Peyer's patch (tissue), 4 donors: Measurements from ENCODE around the gene CTDNEP1. TPM values are rescaled to one million over a fixed set of nuclear protein-coding genes. Genes with fewer than 3 reads are reported as not detected.

ENCODE experiments used
- DNase-seq, 3 donors: peaks; one replicate each; pipeline ENCODE4 v3.0.0-alpha.2; 2017 to 2019
- H3K27ac ChIP-seq, 4 donors: fragments of 200-600 bp; sonication (generic); one replicate each; pipeline ENCODE4 v1.5.1; 2016 to 2019
- H3K27me3 ChIP-seq, 2 donors: fragments of 200-600 bp; sonication (generic); one replicate each; pipeline ENCODE4 v1.5.1; 2019
- H3K36me3 ChIP-seq, 3 donors: fragments of 200-600 bp; sonication (generic); one replicate each; pipeline ENCODE4 v1.5.1; 2016 to 2019
- H3K4me1 ChIP-seq, 4 donors: fragments of 200-600 bp; sonication (generic); one replicate each; pipeline ENCODE4 v1.5.1; 2016 to 2019
- H3K4me3 ChIP-seq, 4 donors: fragments of 200-600 bp; sonication (generic); 1 replicate in 3 of 4; 2 replicates in 1 of 4; pipeline ENCODE4 v1.5.1; 2016 to 2019; ENCODE audit warnings: mild to moderate bottlenecking in 1 of 4
- H3K9me3 ChIP-seq, 4 donors: fragments of 200-600 bp; sonication (generic); one replicate each; pipeline ENCODE4 v1.5.1; 2016 to 2019; ENCODE audit warnings: mild to moderate bottlenecking in 1 of 4
- POLR2A ChIP-seq, 2 donors: fragments of 450-650 bp; IDR thresholded peaks; one replicate each; pipeline ENCODE4 v1.5.1; 2017; ENCODE audit warnings: antibody characterized with exemption in 2 of 2, mild to moderate bottlenecking in 2 of 2, moderate library complexity in 2 of 2
- total RNA-seq, 4 donors: library from RNA; depleted of rRNA; stranded (reverse); fragments of >200 nt; gene quantifications; one replicate each; pipeline ENCODE4 v1.1.0, GENCODE V29; 2016
- TF ChIP-seq, protein P1 (sequence below), 6 experiments: fragments of 450-650 bp in 4 of 6; fragments of 200-600 bp in 2 of 6; sonication (generic) in 1 of 6; IDR thresholded peaks; one replicate each; pipeline ENCODE4 v1.5.1; 2017 to 2019; ENCODE audit warnings: antibody characterized with exemption in 6 of 6, mild to moderate bottlenecking in 3 of 6, moderate library complexity in 1 of 6

The CTDNEP1 gene
- total RNA-seq, 4 donors from 2014 or later = 55.3 to 86.9 (median 76.4) TPM

DNA sequence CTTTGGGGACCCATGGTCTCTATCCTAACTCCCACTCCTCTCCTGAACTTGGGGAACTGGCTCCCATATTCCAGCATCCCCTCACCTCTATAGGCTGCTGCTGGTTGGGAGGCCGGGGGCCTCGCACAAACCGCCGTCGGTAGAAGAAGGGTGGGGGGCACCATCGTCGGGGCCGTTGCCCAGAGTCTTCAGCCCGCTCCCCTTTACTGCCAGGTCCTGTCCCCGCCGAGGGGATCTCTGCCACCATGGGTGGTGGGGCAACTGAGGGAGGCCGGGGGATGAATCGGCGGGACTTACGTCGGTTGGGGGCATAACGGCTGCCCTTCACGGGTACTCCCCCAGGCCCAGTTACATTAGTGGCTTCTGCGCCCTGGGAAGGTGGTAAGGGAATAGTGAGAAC, 38.6 kb upstream of the CTDNEP1 start:
- H3K36me3 ChIP-seq = no peaks in the 10 kb centered on the region
- peaks cover 0 to 30% (median 10%) of the 10 kb centered on the region in 4 donors for H3K4me1 ChIP-seq
- H3K9me3 ChIP-seq = peaks cover 0 to 3% (median 0%) of the 10 kb centered on the region in 4 donors
- no peak overlapping the region for H3K4me3 ChIP-seq
- no peak for TF ChIP-seq POLR2A (IDR thresholded peaks at IDR 0.05)
- TF ChIP-seq, protein P1, sequence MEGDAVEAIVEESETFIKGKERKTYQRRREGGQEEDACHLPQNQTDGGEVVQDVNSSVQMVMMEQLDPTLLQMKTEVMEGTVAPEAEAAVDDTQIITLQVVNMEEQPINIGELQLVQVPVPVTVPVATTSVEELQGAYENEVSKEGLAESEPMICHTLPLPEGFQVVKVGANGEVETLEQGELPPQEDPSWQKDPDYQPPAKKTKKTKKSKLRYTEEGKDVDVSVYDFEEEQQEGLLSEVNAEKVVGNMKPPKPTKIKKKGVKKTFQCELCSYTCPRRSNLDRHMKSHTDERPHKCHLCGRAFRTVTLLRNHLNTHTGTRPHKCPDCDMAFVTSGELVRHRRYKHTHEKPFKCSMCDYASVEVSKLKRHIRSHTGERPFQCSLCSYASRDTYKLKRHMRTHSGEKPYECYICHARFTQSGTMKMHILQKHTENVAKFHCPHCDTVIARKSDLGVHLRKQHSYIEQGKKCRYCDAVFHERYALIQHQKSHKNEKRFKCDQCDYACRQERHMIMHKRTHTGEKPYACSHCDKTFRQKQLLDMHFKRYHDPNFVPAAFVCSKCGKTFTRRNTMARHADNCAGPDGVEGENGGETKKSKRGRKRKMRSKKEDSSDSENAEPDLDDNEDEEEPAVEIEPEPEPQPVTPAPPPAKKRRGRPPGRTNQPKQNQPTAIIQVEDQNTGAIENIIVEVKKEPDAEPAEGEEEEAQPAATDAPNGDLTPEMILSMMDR (IDR thresholded peaks at IDR 0.05) = no peak
- no peak for DNase-seq
- H3K27me3 ChIP-seq = no peaks in the 10 kb centered on the region
- H3K27ac ChIP-seq = no peak overlapping the region

DNA sequence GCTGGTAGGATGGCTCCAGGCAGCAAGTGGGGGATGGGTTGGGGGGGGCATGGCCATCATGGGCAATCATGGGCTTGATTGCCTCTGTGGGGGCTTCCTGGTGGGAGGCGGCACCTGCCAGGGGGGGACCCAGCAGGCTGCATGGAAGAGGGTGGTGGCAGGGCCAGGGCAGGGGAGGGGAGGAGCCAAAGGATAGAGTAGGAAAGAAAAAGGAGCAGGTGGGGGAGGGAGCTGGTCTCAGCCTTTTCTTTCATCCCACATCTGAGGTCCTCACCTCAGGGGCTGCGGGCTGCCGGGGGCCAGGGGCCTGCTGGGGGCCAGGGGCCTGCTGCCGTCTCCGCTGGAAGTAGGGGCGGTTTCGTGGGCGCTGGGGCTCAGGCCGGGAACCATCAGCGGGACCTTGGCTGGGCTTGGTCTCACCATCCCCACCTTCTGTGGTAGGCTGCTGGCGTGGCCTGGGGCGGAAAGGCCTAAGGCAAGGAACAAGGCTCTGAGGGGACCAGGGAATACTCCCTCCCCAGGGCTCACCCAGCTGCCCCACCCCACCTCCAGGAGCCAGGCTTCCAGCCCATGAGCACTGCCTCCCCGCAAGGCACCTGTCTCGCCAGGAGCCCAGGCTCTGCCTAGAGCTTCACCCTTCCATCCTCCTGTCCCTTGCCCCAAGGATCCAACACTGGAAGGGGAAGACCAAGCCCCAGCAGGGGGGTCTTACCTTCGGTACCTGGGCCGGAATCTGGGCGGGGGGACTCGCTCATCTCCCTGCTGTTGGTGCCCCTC, 37.9 kb upstream of the CTDNEP1 start:
- Histone ChIP-seq H3K9me3 (peaks cover 0 to 2% (median 0%) of the 10 kb centered on the region in 4 donors), H3K4me1 (peaks cover 0 to 23% (median 3%) of the 10 kb centered on the region in 4 donors)

DNA sequence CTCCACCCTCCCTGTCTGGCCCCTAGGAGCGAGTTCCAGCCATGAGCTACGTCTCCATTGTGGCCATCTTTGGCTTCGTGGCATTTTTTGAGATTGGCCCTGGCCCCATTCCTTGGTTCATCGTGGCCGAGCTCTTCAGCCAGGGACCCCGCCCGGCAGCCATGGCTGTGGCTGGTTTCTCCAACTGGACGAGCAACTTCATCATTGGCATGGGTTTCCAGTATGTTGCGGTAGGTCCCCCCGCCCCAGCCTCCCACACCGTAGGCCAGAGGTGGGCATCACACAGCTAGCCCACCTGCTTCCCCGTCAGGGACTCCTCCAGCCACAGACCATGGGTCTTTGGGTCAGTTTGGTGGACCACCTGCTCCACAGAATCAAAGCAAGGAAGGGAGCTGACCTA, 34.1 kb upstream of the CTDNEP1 start:
- H3K4me1 ChIP-seq = peaks cover 2 to 17% (median 16%) of the 10 kb centered on the region in 4 donors
- no peak for DNase-seq
- no peak overlapping the region for H3K27ac ChIP-seq
- no peaks in the 10 kb centered on the region for H3K27me3 ChIP-seq
- no peaks in the 10 kb centered on the region for H3K9me3 ChIP-seq
- TF ChIP-seq POLR2A (IDR thresholded peaks at IDR 0.05) = no peak
- TF ChIP-seq, protein P1 (IDR thresholded peaks at IDR 0.05) = no peak
- H3K36me3 ChIP-seq = no peaks in the 10 kb centered on the region
- H3K4me3 ChIP-seq = no peak overlapping the region

More for the DNA sequence above, 37.9 kb upstream of the CTDNEP1 start:
- TF ChIP-seq, protein P1 (IDR thresholded peaks at IDR 0.05) = no peak
- no peak for TF ChIP-seq POLR2A (IDR thresholded peaks at IDR 0.05)
- no peak for DNase-seq
- Histone ChIP-seq H3K4me3 (no peak overlapping the region), H3K27me3 (no peaks in the 10 kb centered on the region), H3K36me3 (no peaks in the 10 kb centered on the region), H3K27ac (no peak overlapping the region)

DNA sequence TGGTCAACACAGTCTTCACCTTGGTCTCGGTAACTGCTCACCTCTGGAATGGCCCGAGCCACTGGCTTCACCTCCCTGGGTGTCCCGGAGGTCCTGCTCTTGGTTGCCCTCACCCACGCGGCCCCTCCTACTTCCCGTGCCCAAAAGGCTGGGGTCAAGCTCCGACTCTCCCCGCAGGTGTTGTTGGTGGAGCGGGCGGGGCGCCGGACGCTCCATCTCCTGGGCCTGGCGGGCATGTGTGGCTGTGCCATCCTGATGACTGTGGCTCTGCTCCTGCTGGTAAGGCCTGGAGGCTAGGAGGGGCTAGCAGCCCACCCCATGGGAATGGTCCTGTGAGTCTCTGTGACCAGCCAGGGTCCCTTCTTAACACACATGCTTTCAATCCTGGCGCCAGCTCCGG, 33.4 kb upstream of the CTDNEP1 start:
- H3K9me3 ChIP-seq = no peaks in the 10 kb centered on the region
- peaks cover 2 to 25% (median 16%) of the 10 kb centered on the region in 4 donors for H3K4me1 ChIP-seq
- no peak for DNase-seq
- no peaks in the 10 kb centered on the region for H3K36me3 ChIP-seq
- no peaks in the 10 kb centered on the region for H3K27me3 ChIP-seq
- H3K4me3 ChIP-seq = no peak overlapping the region
- TF ChIP-seq, protein P1 (IDR thresholded peaks at IDR 0.05) = no peak
- TF ChIP-seq POLR2A (IDR thresholded peaks at IDR 0.05) = no peak
- no peak overlapping the region for H3K27ac ChIP-seq

DNA sequence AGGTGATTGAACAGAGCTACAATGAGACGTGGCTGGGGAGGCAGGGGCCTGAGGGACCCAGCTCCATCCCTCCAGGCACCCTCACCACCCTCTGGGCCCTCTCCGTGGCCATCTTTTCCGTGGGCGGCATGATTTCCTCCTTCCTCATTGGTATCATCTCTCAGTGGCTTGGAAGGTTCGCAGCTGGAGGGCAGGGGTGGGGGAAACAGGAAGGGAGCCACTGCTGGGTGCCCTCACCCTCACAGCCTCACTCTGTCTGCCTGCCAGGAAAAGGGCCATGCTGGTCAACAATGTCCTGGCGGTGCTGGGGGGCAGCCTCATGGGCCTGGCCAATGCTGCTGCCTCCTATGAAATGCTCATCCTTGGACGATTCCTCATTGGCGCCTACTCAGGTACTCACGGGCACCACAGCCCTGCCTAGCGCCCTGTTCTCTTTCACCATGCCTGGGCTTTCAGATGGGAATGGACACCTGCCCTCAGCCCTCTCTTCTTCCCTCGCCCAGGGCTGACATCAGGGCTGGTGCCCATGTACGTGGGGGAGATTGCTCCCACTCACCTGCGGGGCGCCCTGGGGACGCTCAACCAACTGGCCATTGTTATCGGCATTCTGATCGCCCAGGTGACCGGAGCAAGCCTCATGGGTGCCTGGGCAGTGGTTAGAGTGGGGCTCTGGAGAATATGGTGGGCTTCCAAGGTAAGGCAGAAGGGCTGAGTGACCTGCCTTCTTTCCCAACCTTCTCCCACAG, 32.1 kb upstream of the CTDNEP1 start:
- Histone ChIP-seq H3K4me1 (peaks cover 2 to 28% (median 16%) of the 10 kb centered on the region in 4 donors), H3K27me3 (no peaks in the 10 kb centered on the region), H3K36me3 (no peaks in the 10 kb centered on the region), H3K4me3 (peak overlapping the region in 1 of 4 donors; percentile 61), H3K9me3 (no peaks in the 10 kb centered on the region), H3K27ac (no peak overlapping the region)
- no peak for TF ChIP-seq POLR2A (IDR thresholded peaks at IDR 0.05)
- TF ChIP-seq, protein P1 (IDR thresholded peaks at IDR 0.05) = no peak
- no peak for DNase-seq
